ENCODE measurements around the gene CADM4.
"Not testable (repeated sequence)": the region's sequence is repeated elsewhere in the genome, so short reads cannot be mapped to it uniquely, and the experiment has no call there.

DNA sequence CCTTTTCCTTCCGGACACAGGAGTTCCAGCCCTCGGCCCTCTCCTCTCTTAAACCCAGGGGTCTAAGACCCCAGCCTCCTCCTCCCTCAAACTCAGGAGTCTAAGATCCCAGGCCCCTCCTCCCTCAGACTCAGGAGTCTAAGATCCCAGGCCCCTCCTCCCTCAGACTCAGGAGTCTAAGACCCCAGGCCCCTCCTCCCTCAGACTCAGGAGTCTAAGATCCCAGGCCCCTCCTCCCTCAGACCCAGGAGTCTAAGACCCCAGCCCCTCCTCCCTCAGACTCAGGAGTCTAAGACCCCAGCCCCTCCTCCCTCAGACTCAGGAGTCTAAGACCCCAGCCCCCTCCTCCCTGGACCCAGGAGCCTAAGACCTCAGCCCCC, 4.1 kb downstream of the CADM4 start:
- not testable (repeated sequence) for TF ChIP-seq CTCF (conservative IDR thresholded peaks at IDR 0.05; ENCODE audit: low read depth, low read length); EZH2 (IDR thresholded peaks at IDR 0.05; ENCODE audit: borderline replicate concordance, low read depth, low read length, poor library complexity, severe bottlenecking)
